ENCODE measurements around the gene KLHDC10.
"Not testable (repeated sequence)": the region's sequence is repeated elsewhere in the genome, so short reads cannot be mapped to it uniquely, and the experiment has no call there.

KLHDC10 gene

DNA sequence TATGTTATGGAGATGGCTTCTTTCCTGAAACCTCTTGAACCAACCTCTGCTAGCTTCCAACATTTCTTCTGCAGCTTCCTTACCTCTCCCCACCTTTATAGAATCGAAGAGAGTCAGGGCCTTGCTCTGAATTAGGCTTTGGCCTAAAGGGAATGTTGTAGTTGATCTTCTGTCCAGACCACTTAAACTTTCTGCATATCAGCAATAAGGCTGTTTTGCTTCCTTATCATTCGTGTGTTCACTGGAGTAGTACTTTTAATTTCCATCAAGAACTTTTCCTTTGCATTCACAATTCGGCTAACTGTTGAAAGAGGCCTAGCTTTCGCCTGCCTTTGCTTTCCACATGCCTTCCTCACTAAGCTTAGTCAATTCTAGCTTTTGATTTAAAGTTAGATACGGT is 48.0 kb downstream of the KLHDC10 start:
- DNase-seq (ENCODE audit: low read depth), result no peak

DNA sequence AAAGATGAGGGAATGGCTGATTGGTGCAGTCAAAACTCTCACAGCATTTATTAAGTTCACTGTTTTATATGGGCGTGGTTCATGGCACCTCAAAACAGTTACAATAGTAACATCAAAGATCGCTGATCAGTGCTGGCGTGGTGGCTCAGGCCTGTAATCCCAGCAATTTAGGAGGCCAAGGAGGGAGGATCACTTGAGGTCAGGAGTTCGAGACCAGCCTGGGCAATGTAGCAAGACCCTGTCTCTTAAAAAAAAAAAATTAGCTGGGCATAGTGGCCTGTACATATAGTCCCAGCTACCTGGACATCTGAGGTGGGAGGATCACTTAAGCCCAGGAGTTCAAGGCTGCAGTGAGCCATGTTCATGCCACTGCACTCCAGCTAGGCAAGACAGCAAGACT is 48.5 kb downstream of the KLHDC10 start:
- no peak for DNase-seq (ENCODE audit: low read depth)

- no peak for DNase-seq (ENCODE audit: low read depth)
These were observed 53.2 kb downstream of the KLHDC10 start for GRCh38 chr7:130123501-130123900.

- DNase-seq (ENCODE audit: low read depth), result no peak
These were observed 54.4 kb downstream of the KLHDC10 start for GRCh38 chr7:130124711-130125110.

GRCh38 chr7:130126840-130127239 is 56.5 kb downstream of the KLHDC10 start:
- DNase-seq (ENCODE audit: low read depth), result not testable (repeated sequence)

DNA sequence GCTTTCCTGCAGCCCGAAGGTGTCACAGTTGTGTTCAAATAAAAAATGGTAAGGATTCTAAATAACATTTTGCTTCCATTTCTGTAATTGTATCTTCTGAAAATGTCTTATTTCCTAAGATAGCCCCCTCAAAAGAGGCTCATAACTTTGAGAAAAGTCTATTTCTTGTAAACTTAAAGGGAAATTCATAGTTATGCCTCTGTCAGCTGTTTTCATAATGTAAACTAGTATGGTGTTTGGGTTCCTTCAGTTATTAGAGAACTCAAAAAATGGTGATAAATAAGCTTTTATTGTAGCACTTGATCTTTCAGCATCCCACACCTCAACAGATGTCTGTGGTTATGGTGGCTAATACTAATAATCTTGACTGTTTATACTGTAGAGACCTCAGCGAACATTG is 57.1 kb downstream of the KLHDC10 start:
- no peak for DNase-seq (ENCODE audit: low read depth)

GRCh38 chr7:130127821-130128317 is 57.5 kb downstream of the KLHDC10 start:
- DNase-seq (ENCODE audit: low read depth), result no peak

DNA sequence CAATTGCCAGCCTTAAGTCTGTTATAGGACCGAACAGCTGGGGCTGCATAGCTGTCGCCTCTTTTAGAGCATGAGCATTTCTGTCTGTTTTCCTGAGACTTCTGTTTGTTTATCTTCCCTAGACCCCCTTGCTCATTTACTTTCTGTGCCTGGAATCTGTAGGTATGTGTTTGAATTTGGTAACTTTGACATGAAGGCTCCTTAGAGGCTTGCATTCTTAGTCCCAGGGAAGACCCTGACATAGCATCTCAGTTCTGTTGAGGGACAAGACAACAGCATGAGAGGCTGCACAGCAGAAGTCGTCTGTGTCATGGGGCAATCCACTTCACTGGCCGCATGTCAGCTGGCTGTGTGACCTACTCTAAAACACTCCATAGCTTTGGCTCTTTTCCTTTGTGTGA is 58.7 kb downstream of the KLHDC10 start:
- no peak for DNase-seq (ENCODE audit: low read depth)

- DNase-seq (ENCODE audit: low read depth), result no peak
These were observed 61.0 kb downstream of the KLHDC10 start for GRCh38 chr7:130131191-130131834.

- DNase-seq (ENCODE audit: low read depth), result no peak
These were observed 61.9 kb downstream of the KLHDC10 start for GRCh38 chr7:130131964-130132875.

- DNase-seq (ENCODE audit: low read depth), result no peak
These were observed 62.9 kb downstream of the KLHDC10 start for GRCh38 chr7:130133029-130133782.

DNA sequence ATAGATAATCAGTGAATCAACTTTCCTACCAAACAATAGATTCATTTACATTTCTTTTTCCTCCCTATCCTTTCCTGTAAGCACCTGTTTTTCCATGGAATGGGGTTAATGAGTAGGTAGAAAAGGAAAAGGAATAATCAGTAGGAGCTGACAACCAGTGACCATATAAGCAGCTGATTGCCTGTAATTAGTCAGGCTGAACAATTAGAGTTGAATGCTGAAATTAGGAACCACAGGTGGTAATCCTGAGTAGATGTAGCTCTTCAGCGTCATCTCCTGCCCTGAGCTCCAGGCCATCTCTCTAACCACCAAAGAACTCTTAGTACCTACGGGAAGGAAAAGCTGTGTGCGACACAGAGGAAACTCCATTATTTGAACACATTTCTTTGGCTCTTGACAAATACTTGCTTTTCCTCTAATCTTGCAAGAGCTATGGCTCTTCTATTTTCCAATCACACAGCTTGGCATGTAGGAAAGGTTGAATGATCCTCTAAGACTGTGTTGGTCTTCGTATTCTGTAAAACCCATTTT is 63.8 kb downstream of the KLHDC10 start:
- DNase-seq (ENCODE audit: low read depth), result no peak

GRCh38 chr7:130134726-130135125 is 64.4 kb downstream of the KLHDC10 start:
- no peak for DNase-seq (ENCODE audit: low read depth)

DNA sequence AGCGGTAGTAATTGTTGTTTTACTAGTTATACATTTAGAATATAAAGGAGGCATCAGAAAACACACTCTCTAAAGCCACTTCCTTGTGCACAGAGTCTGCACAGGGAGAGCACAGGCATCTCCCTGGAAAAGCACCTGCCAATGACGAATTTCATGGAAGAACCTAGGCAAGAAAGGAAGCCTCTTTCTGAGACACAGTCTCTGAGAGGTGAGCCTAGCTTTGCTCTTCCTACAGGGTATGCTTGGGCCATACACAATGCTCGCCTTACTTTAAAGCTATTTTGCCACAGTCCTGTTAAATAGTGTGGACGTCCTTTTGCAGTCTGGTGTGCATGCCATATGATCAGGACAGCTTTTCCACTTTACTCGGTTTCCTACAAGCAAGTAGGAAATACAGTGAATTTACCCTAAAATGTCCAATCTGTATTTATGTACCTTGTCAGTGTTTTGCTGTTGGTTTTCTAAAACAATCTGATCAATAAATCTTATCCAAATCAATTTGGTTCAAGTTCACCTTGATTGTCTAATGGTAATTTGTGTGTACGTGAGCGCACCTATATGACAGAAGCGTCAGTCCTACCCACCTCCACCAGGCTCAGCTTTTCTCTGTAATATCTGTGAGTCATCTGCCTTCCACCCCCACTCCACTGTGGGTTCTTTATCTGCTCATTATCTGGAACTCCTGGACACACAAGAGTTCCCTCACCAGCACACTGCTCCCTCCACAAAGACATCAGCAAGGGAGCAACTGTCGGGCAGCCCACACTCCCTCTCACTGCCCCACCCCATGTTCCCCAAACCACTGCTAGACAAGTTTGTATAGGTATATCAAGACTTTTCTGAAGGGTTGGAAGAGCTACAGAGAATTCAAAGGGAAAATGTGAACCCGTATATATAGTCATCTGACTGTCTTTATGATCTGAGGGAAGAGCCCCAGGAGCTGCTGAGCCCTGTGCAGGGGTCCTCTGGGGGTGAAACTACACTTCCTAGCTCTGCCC is 65.2 kb downstream of the KLHDC10 start:
- no peak for DNase-seq (ENCODE audit: low read depth)

GRCh38 chr7:130136579-130137167 is 66.3 kb downstream of the KLHDC10 start:
- no peak for DNase-seq (ENCODE audit: low read depth)

GRCh38 chr7:130137207-130137606 is 66.9 kb downstream of the KLHDC10 start:
- no peak for DNase-seq (ENCODE audit: low read depth)

GRCh38 chr7:130139193-130139960 is 69.0 kb downstream of the KLHDC10 start:
- no peak for DNase-seq (ENCODE audit: low read depth)

GRCh38 chr7:130140551-130141160 is 70.3 kb downstream of the KLHDC10 start:
- DNase-seq (ENCODE audit: low read depth), result no peak

- DNase-seq (ENCODE audit: low read depth), result no peak
These were observed 71.0 kb downstream of the KLHDC10 start for GRCh38 chr7:130141161-130141883.

Data from stimulated activated CD8-positive, alpha-beta memory T cell treated with anti-CD3 and anti-CD28 coated beads, Interleukin-12 subunit alpha, Interleukin-12 subunit beta, amount 100 ng/mL, for 4 hours (primary cell).